GM21825 (cell line): ENCODE data around the gene RLN3.
A peak's percentile ranks its signal among the peaks of the same experiment; 100 is the strongest.

ENCODE experiments used
- ATAC-seq: cut with Tn5 transposase; IDR thresholded peaks from one replicate; pipeline ENCODE4 v1.9.1; 2021; ENCODE audit warnings: mild to moderate bottlenecking, moderate library complexity; ENCODE audit not compliant: unreplicated experiment

Gene RLN3

GRCh38 chr19:14053500-14053899 is 25.6 kb downstream of the RLN3 start:
- no peak for ATAC-seq

GRCh38 chr19:14054099-14054498 is 26.2 kb downstream of the RLN3 start:
- ATAC-seq: no peak

- ATAC-seq: no peak
Observed at GRCh38 chr19:14054721-14055120, 26.8 kb downstream of the RLN3 start.

GRCh38 chr19:14055396-14055795 is 27.4 kb downstream of the RLN3 start:
- no peak for ATAC-seq

GRCh38 chr19:14056069-14056666 is 28.2 kb downstream of the RLN3 start:
- no peak for ATAC-seq

GRCh38 chr19:14056741-14057356 is 28.9 kb downstream of the RLN3 start:
- no peak for ATAC-seq

GRCh38 chr19:14058182-14059092 is 30.5 kb downstream of the RLN3 start:
- no peak for ATAC-seq

- ATAC-seq: no peak
Observed at GRCh38 chr19:14059093-14059480, 31.1 kb downstream of the RLN3 start.

- no peak for ATAC-seq
Observed at GRCh38 chr19:14059652-14060155, 31.8 kb downstream of the RLN3 start.

- ATAC-seq: no peak
Observed at GRCh38 chr19:14061081-14061749, 33.3 kb downstream of the RLN3 start.

- ATAC-seq: no peak
Observed at GRCh38 chr19:14061751-14062557, 34.0 kb downstream of the RLN3 start, which contains the start of gene PALM3. PALM3 (minus strand) TSS chr19:14062076; CDS start chr19:14061980, 96 bp downstream.

GRCh38 chr19:14062558-14062855 is 34.6 kb downstream of the RLN3 start:
- no peak for ATAC-seq

GRCh38 chr19:14063105-14063504 is 35.2 kb downstream of the RLN3 start:
- no peak for ATAC-seq

- ATAC-seq: no peak
Observed at GRCh38 chr19:14066134-14066533, 38.2 kb downstream of the RLN3 start.

- ATAC-seq: no peak
Observed at GRCh38 chr19:14070268-14071050, 42.5 kb downstream of the RLN3 start.

GRCh38 chr19:14072535-14073260 is 44.8 kb downstream of the RLN3 start, which contains the start of gene MISP3:
MISP3 (plus strand) TSS chr19:14072786; CDS start chr19:14073310, 524 bp downstream.
- ATAC-seq: no peak

GRCh38 chr19:14073261-14073924 is 45.4 kb downstream of the RLN3 start:
- peak; percentile 43 for ATAC-seq
